ENCODE results near the gene ARRDC5.
"Not testable (repeated sequence)": the region's sequence is repeated elsewhere in the genome, so short reads cannot be mapped to it uniquely, and the experiment has no call there.

- TF ChIP-seq EZH2 (IDR thresholded peaks at IDR 0.05; ENCODE audit: low read length); CTCF (optimal IDR thresholded peaks at IDR 0.05 in 1 of 3, IDR thresholded peaks at IDR 0.05 in 1 of 3, conservative IDR thresholded peaks at IDR 0.05 in 1 of 3; ENCODE audit: extremely low read depth in 1 of 3, insufficient read depth in 2 of 3, low read length in 3 of 3): not testable (repeated sequence)
Measured at GRCh38 chr19:4856468-4856867, 46.2 kb downstream of the ARRDC5 start.

Measured in keratinocyte (primary cell).